ENCODE data around the gene NR2F2.
A peak's percentile ranks its signal among the peaks of the same experiment; 100 is the strongest.

The NR2F2 gene

DNA sequence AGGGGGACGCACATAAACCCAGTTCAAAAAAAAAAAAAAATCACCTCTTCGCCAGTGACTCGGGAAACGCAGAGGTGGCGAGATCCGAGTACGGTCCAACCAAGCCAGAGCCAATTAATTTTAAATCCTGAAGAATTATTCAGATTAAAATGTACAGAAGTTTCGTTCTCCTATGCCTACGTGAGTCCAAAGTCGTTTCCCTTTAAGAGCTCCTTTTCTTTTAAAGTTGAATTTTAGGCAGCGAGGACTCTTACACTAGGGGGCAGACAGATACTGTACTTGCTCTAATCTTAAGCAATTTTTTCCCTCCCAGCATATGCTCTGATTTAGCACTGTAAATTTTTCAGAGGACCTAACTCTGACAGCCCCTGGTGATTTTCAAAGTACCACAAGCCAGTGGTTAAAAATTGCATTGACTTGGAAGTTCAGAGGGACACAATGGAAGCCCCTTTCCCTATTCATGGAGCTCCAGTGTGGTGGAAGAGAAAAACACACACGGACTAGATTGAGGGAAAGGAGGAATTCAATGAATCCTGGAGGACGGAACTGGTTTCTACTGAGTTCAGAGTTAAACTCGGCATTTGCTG, 3.3 kb upstream of the NR2F2 start:
- peak overlapping the region; percentile 90 for H3K4me3 ChIP-seq (replicated peaks; ENCODE audit: low read depth, low read length)
- TF ChIP-seq CTCF (IDR thresholded peaks at IDR 0.05; ENCODE audit: low read length, missing control alignments), result peak; percentile 77
- peak; percentile 93 for DNase-seq (ENCODE audit: low read depth)

DNA sequence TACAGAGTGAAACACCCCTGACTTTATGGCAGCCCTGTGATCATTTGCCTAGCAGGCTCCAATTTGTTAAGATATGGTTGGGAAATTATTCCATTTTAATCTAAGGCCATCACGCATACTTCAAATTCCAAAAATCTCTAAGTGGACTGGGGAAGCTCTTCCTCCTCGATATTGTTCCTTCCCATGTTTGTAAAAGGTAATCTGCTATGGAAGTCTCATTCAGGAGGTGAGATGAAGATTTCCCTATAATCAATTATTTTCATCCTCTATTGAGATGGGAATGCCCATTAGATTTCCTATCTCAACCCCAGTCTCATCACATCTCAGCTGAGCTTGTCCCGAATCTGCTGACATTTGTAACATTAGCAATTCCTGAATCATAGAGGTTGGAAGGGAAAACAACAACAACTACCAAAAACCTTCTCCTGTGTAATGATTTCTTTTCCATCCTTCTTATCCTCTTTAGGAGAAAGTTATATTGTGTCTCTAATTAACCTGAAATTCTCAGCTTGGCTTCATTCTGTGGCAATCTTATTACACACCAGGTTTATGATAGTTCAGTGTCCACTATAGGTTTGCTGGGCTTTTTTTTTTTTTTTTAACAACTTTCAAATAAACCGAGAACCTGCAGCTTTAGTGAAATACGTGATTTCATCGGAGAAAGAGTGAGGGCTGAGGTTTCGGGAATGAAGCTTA, 2.2 kb upstream of the NR2F2 start:
- peak; percentile 49 for DNase-seq (ENCODE audit: low read depth)
- H3K4me3 ChIP-seq (replicated peaks; ENCODE audit: low read depth, low read length), result peak overlapping the region; percentile 90

GRCh38 chr15:96328877-96329195, 1.7 kb upstream of the NR2F2 start:
- DNase-seq (ENCODE audit: low read depth), result no peak
- TF ChIP-seq CTCF (IDR thresholded peaks at IDR 0.05; ENCODE audit: low read length, missing control alignments), result no peak
- H3K4me3 ChIP-seq (replicated peaks; ENCODE audit: low read depth, low read length), result peak overlapping the region; percentile 90

More for the DNA sequence above, 2.2 kb upstream of the NR2F2 start:
- no peak for TF ChIP-seq CTCF (IDR thresholded peaks at IDR 0.05; ENCODE audit: low read length, missing control alignments)

DNA sequence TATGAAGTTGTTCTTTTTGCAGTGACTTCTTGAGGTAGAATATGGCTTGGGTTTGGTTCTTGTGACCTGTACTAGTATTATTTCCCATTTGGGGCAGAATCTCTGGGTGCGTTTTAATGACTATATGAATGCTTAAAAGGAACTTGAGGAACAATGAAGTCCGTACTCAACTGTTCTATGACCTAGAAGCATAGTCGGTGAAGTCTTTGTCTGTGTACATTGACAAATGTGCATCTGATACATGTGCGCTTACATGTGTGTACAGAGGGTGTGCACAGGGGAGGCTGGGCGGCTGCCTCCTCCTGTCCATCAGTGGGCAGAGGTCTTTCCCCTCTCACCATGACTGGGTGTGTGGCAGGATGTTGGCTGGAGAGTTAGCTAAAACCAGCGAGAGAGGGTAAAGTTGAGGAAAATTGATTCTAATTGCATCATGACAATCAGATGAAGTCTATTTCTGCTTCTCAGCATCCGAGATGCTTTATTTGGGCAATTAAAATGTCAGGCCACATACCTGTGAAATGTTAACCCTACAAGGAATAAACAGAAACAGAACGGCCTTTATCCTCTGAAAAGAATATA, 1.0 kb upstream of the NR2F2 start:
- peak; percentile 38 for DNase-seq (ENCODE audit: low read depth)
- TF ChIP-seq CTCF (IDR thresholded peaks at IDR 0.05; ENCODE audit: low read length, missing control alignments), result no peak
- H3K4me3 ChIP-seq (replicated peaks; ENCODE audit: low read depth, low read length), result peak overlapping the region; percentile 90

GRCh38 chr15:96330064-96330449, 443 bp upstream of the NR2F2 start:
- peak; percentile 87 for DNase-seq (ENCODE audit: low read depth)
- peak overlapping the region; percentile 90 for H3K4me3 ChIP-seq (replicated peaks; ENCODE audit: low read depth, low read length)
- TF ChIP-seq CTCF (IDR thresholded peaks at IDR 0.05; ENCODE audit: low read length, missing control alignments), result no peak

DNA sequence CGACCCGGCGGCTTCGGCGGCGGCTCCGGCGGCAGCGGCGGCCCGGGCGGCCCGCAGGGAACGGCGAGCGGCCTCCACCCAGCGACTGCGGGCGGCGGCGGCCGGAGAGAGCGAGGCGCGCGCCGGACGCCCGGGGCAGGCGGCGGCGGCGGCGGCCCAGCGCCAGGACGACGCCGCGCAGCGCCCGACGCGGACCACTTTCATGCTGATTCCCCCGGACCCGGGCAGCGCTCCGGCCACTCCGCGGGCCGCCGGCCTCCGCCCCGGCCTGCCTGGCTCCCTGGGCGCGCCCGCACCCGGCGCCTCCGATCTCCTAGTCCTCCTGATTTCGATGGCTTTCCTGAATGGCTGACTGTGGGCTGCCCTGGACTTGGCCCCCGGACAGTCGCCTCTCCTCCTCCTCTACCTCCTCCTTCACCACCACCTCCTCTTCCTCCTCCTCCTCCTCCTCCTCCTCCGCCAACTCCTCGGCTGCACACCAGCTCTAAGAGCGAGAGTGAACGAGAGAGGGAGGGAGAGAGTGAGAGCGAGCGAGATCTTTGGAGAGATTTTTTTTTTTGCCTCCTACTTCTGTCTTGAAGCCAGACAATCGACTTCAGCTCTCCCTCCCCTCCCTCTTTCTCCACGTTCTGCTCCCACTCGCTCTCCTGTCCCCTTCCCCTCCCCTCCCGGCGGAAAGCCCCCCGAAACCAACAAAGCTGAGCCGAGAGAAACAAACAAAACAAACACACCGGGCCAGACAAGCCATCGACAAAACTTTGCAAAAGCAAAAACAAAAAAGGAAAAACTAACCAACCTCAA, 844 bp downstream of the NR2F2 start:
- peak overlapping the region; percentile 68 for H3K4me3 ChIP-seq (replicated peaks; ENCODE audit: low read depth, low read length)
- TF ChIP-seq CTCF (IDR thresholded peaks at IDR 0.05; ENCODE audit: low read length, missing control alignments), result no peak
- peak; percentile 80 for DNase-seq (ENCODE audit: low read depth)
